ENCODE data around the gene SYT1. TPM values are rescaled to one million over a fixed set of nuclear protein-coding genes. Genes with fewer than 3 reads are reported as not detected.

Gene SYT1
- total and polyA plus RNA-seq, 2 of the 4 experiments (the other 2 are of a cell fraction) = 2.8 to 3.0 TPM

GRCh38 chr12:79199166-79199565, 334.6 kb downstream of the SYT1 start:
- no peak overlapping the region for H4K8ac ChIP-seq (ENCODE audit: low read depth in 2 of 2, low read length in 2 of 2)
- ChIA-PET POLR2A (ENCODE audit: unreplicated experiment) (no interaction called here), CTCF (no interaction called here)
- no peak overlapping the region for H2AK9ac ChIP-seq (replicated peaks; ENCODE audit: low read depth, low read length, poor library complexity)
- no peaks in the 10 kb centered on the region for H3K27me3 ChIP-seq (ENCODE audit: control insufficient read depth, insufficient read depth, low read length)
- H2BK5ac ChIP-seq (ENCODE audit: low read depth, low read length, poor library complexity, severe bottlenecking) = no peak overlapping the region
- H3K14ac ChIP-seq (replicated peaks; ENCODE audit: low read depth, low read length) = no peak overlapping the region
- no peak overlapping the region for H3K9ac ChIP-seq (ENCODE audit: low read depth, low read length)
- no peak overlapping the region for H3K56ac ChIP-seq (ENCODE audit: extremely low read depth, insufficient read depth, low read length)
- no peak for DNase-seq
- H4K91ac ChIP-seq (ENCODE audit: insufficient read depth, low read depth, low read length) = no peak overlapping the region
- intact Hi-C loops (cut with micrococcal nuclease) = loop anchor here (5.0 kb wide), 1 partner anchor 33 kb away; no protein-coding TSS in a partner anchor
- H3K23ac ChIP-seq (ENCODE audit: low read depth, low read length) = no peak overlapping the region
- no peak for ATAC-seq (ENCODE audit: low read depth)
- no peak overlapping the region for H2AK5ac ChIP-seq (ENCODE audit: low read depth, low read length)
- WGBS, 2 experiments (ENCODE audit: extremely low coverage in 2 of 2, insufficient read length in 1 of 2) = no CpG with 5 or more reads among the region's 1 CpG
- H3K27ac ChIP-seq (ENCODE audit: insufficient read depth, low read length) = no peak overlapping the region
- no peaks in the 10 kb centered on the region for H3K36me3 ChIP-seq (ENCODE audit: control insufficient read depth, insufficient read depth, low read length)
- in situ Hi-C loops (cut with MboI; ENCODE audit: low sequenced_read_pairs) = no loop called here
- H4K5ac ChIP-seq (ENCODE audit: low read depth, low read length) = no peak overlapping the region
- H3K4ac ChIP-seq (ENCODE audit: low read depth, low read length) = no peak overlapping the region
- H2AFZ ChIP-seq (replicated peaks; ENCODE audit: low read length, poor library complexity) = no peak overlapping the region
- H3K79me1 ChIP-seq (ENCODE audit: low read depth in 1 of 2, low read length in 2 of 2) = no peaks in the 10 kb centered on the region
- H3K4me2 ChIP-seq (ENCODE audit: low read depth, low read length) = no peak overlapping the region
- no peaks in the 10 kb centered on the region for H3K4me1 ChIP-seq (ENCODE audit: control insufficient read depth, insufficient read depth, low read length)
- TF ChIP-seq RAD21 (IDR thresholded peaks at IDR 0.05; ENCODE audit: low read length) = no peak
- no peak for TF ChIP-seq CEBPB (IDR thresholded peaks at IDR 0.05; ENCODE audit: low read depth, low read length)
- no peak for TF ChIP-seq FOS (IDR thresholded peaks at IDR 0.05; ENCODE audit: low read depth, low read length)
- no peak for TF ChIP-seq POLR2A (IDR thresholded peaks at IDR 0.05; ENCODE audit: low read depth, low read length)
- no peak for TF ChIP-seq SMC3 (IDR thresholded peaks at IDR 0.05; ENCODE audit: low read depth, low read length)
- TF ChIP-seq RCOR1 (IDR thresholded peaks at IDR 0.05; ENCODE audit: insufficient replicate concordance, low read length) = no peak
- TF ChIP-seq BHLHE40 (IDR thresholded peaks at IDR 0.05; ENCODE audit: low read depth, low read length) = no peak
- no peak for TF ChIP-seq MAZ (IDR thresholded peaks at IDR 0.05; ENCODE audit: borderline replicate concordance, low read depth, low read length)
- TF ChIP-seq CHD1 (IDR thresholded peaks at IDR 0.05; ENCODE audit: low read depth, low read length) = no peak
- no peak for TF ChIP-seq NFE2L2 (IDR thresholded peaks at IDR 0.05; ENCODE audit: low read depth, low read length)
- no peak for TF ChIP-seq USF2 (IDR thresholded peaks at IDR 0.05; ENCODE audit: low read depth, low read length)
- no peak for TF ChIP-seq MAFK (IDR thresholded peaks at IDR 0.05; ENCODE audit: low read depth, low read length)
- no peak for TF ChIP-seq CTCF (conservative IDR thresholded peaks at IDR 0.05; ENCODE audit: low read depth, low read length)
- H2BK120ac ChIP-seq (ENCODE audit: low read depth, low read length) = no peak overlapping the region
- no TSS peak for BruUV-seq (replicated peaks)
- no peak overlapping the region for H2BK15ac ChIP-seq (ENCODE audit: low read depth, low read length)
- no peaks in the 10 kb centered on the region for H4K20me1 ChIP-seq (ENCODE audit: insufficient read depth, low read length)
- no peak overlapping the region for H3K4me3 ChIP-seq (ENCODE audit: insufficient read depth, low read depth, low read length)
- H3K18ac ChIP-seq (ENCODE audit: low read depth, low read length) = no peak overlapping the region
- dilution Hi-C loops (cut with HindIII; ENCODE audit: low sequenced_read_pairs, unreplicated experiment) = no loop called here
- no peak overlapping the region for H2BK20ac ChIP-seq (ENCODE audit: low read depth, low read length)
- no peaks in the 10 kb centered on the region for H3K9me3 ChIP-seq (ENCODE audit: control insufficient read depth, insufficient read depth, low read length)
- H3K9me1 ChIP-seq (ENCODE audit: insufficient read depth, low read length) = no peaks in the 10 kb centered on the region
